ENCODE results near the gene ANO2.

The ANO2 gene

GRCh38 chr12:5524769-5525436 is 420.2 kb downstream of the ANO2 start:
- DNase-seq = no peak

GRCh38 chr12:5524116-5524768 is 420.8 kb downstream of the ANO2 start:
- no peak for DNase-seq

GRCh38 chr12:5523396-5524115 is 421.5 kb downstream of the ANO2 start:
- no peak for DNase-seq

- no peak for DNase-seq
Observed at GRCh38 chr12:5522432-5523335, 422.4 kb downstream of the ANO2 start.

GRCh38 chr12:5521456-5522325 is 423.4 kb downstream of the ANO2 start:
- no peak for DNase-seq

GRCh38 chr12:5520831-5521230 is 424.2 kb downstream of the ANO2 start:
- DNase-seq = no peak

- DNase-seq = no peak
Observed at GRCh38 chr12:5520037-5520436, 425.0 kb downstream of the ANO2 start.

- DNase-seq = no peak
Observed at GRCh38 chr12:5518584-5519365, 426.3 kb downstream of the ANO2 start.

- DNase-seq = no peak
Observed at GRCh38 chr12:5516371-5517241, 428.5 kb downstream of the ANO2 start.

- no peak for DNase-seq
Observed at GRCh38 chr12:5515458-5515857, 429.6 kb downstream of the ANO2 start.

GRCh38 chr12:5514545-5514944 is 430.5 kb downstream of the ANO2 start:
- DNase-seq = no peak

- no peak for DNase-seq
Observed at GRCh38 chr12:5514016-5514415, 431.0 kb downstream of the ANO2 start.

- DNase-seq = no peak
Observed at GRCh38 chr12:5513406-5513805, 431.7 kb downstream of the ANO2 start.

Data from OCI-M1 (cell line).